Astrocyte (in vitro differentiated cells and primary cell): ENCODE results near the gene RFX7. TPM values are rescaled to one million over a fixed set of nuclear protein-coding genes. Genes with fewer than 3 reads are reported as not detected.
"Not testable (repeated sequence)": the region's sequence is repeated elsewhere in the genome, so short reads cannot be mapped to it uniquely, and the experiment has no call there.

Experiments
- DNase-seq: peaks from one replicate; pipeline ENCODE4 v3.0.0-alpha.2; 2010; ENCODE audit warnings: low read depth
- FAIRE-seq: peaks from 2 replicates; lab custom pipeline; 2011; peaks lifted over from hg19 to GRCh38; lab: Jason Lieb, UNC
- H2AFZ ChIP-seq: 2 replicates; pipeline ENCODE4 v1.6.0; 2012; ENCODE audit warnings: low read depth, low read length, inconsistent platforms
- H3K27ac ChIP-seq: 2 replicates; pipeline ENCODE4 v1.5.1; 2011; ENCODE audit warnings: low read depth, low read length, inconsistent platforms
- H3K27me3 ChIP-seq: 2 replicates; pipeline ENCODE4 v1.6.0; 2011; ENCODE audit warnings: low read length, inconsistent platforms; ENCODE audit not compliant: insufficient read depth
- H3K36me3 ChIP-seq: 2 replicates; pipeline ENCODE4 v1.5.1; 2011; ENCODE audit warnings: low read length, inconsistent platforms; ENCODE audit not compliant: insufficient read depth
- H3K4me1 ChIP-seq: 2 replicates; pipeline ENCODE4 v1.5.1; 2011; ENCODE audit warnings: low read length, inconsistent platforms; ENCODE audit not compliant: insufficient read depth
- H3K4me2 ChIP-seq: 2 replicates; pipeline ENCODE4 v1.6.0; 2012; ENCODE audit warnings: low read length, inconsistent platforms
- H3K4me3 ChIP-seq: 2 replicates; pipeline ENCODE4 v1.5.1; 2011; ENCODE audit warnings: low read depth, mild to moderate bottlenecking, low read length, inconsistent platforms; ENCODE audit not compliant: insufficient read depth
- H3K79me2 ChIP-seq: 2 replicates; pipeline ENCODE4 v1.6.0; 2012; ENCODE audit warnings: mild to moderate bottlenecking, low read length, inconsistent platforms; ENCODE audit not compliant: insufficient read depth
- H3K9ac ChIP-seq: 2 replicates; pipeline ENCODE4 v1.6.0; 2012; ENCODE audit warnings: mild to moderate bottlenecking, low read length, inconsistent platforms
- H3K9me3 ChIP-seq: 2 replicates; pipeline ENCODE4 v1.5.1; 2012; ENCODE audit warnings: low read depth, mild to moderate bottlenecking, low read length, inconsistent platforms; ENCODE audit not compliant: insufficient read depth
- H4K20me1 ChIP-seq: 2 replicates; pipeline ENCODE4 v1.6.0; 2012; ENCODE audit warnings: low read length, inconsistent platforms; ENCODE audit not compliant: insufficient read depth
- H3K27ac Mint-ChIP-seq: one replicate; pipeline ENCODE4 v1.8.0; 2021; ENCODE audit warnings: mild to moderate bottlenecking, mixed read lengths; ENCODE audit not compliant: unreplicated experiment
- H3K27me3 Mint-ChIP-seq: one replicate; pipeline ENCODE4 v1.8.0; 2021; ENCODE audit warnings: low read depth, mixed read lengths; ENCODE audit not compliant: unreplicated experiment
- H3K36me3 Mint-ChIP-seq: one replicate; pipeline ENCODE4 v1.8.0; 2021; ENCODE audit warnings: low read depth, mixed read lengths; ENCODE audit not compliant: unreplicated experiment
- H3K4me1 Mint-ChIP-seq: one replicate; pipeline ENCODE4 v1.8.0; 2021; ENCODE audit warnings: low read depth, mixed read lengths; ENCODE audit not compliant: unreplicated experiment
- H3K4me3 Mint-ChIP-seq: one replicate; pipeline ENCODE4 v1.8.0; 2021; ENCODE audit warnings: mild to moderate bottlenecking, moderate library complexity, mixed read lengths; ENCODE audit not compliant: unreplicated experiment
- H3K9me3 Mint-ChIP-seq: one replicate; pipeline ENCODE4 v1.8.0; 2021; ENCODE audit warnings: mild to moderate bottlenecking, mixed read lengths; ENCODE audit not compliant: unreplicated experiment
- CTCF ChIP-seq: IDR thresholded peaks from 2 replicates; pipeline ENCODE4 v1.5.1; 2011; ENCODE audit warnings: low read depth, mild to moderate bottlenecking, inconsistent platforms, low read length, moderate library complexity; ENCODE audit not compliant: insufficient read depth
- EZH2 ChIP-seq: IDR thresholded peaks from 2 replicates; pipeline ENCODE4 v1.6.1; 2012; ENCODE audit warnings: mild to moderate bottlenecking, low read length, inconsistent platforms; ENCODE audit not compliant: insufficient read depth
- total RNA-seq: library from RNA; stranded (reverse); gene quantifications from 2 replicates; pipeline ENCODE4 v1.2.1, GENCODE V29; 2021

Gene RFX7
- total RNA-seq, 1 donor from 2014 or later, result 46.3 TPM

- Histone ChIP-seq H3K9ac (no peak overlapping the region), H4K20me1 (no peaks in the 10 kb centered on the region), H2AFZ (no peak overlapping the region), H3K27ac (no peak overlapping the region), H3K4me3 (no peak overlapping the region), H3K4me2 (no peak overlapping the region), H3K79me2 (no peaks in the 10 kb centered on the region), H3K27me3 (no peaks in the 10 kb centered on the region), H3K9me3 (no peaks in the 10 kb centered on the region), H3K4me1 (no peaks in the 10 kb centered on the region), H3K36me3 (no peaks in the 10 kb centered on the region)
- Mint-ChIP-seq H3K9me3 (no peaks in the 10 kb centered on the region), H3K27ac (no peak overlapping the region), H3K27me3 (no peaks in the 10 kb centered on the region), H3K36me3 (no peaks in the 10 kb centered on the region), H3K4me1 (no peaks in the 10 kb centered on the region), H3K4me3 (no peak overlapping the region)
- DNase-seq (no peak), FAIRE-seq (no peak)
- TF ChIP-seq CTCF (no peak), EZH2 (no peak)
Measured at GRCh38 chr15:56261854-56262509, 18.3 kb upstream of the RFX7 start.

GRCh38 chr15:56257306-56257705, 13.6 kb upstream of the RFX7 start:
- H3K27ac ChIP-seq, H3K9ac ChIP-seq, H3K4me1 ChIP-seq, H3K79me2 ChIP-seq, H2AFZ ChIP-seq, H3K27ac Mint-ChIP-seq, H3K36me3 Mint-ChIP-seq, H3K4me2 ChIP-seq, H3K36me3 ChIP-seq, H3K27me3 ChIP-seq, H3K4me3 Mint-ChIP-seq, FAIRE-seq, H3K4me1 Mint-ChIP-seq, H4K20me1 ChIP-seq, H3K4me3 ChIP-seq, H3K27me3 Mint-ChIP-seq, H3K9me3 Mint-ChIP-seq, H3K9me3 ChIP-seq, DNase-seq: not testable (repeated sequence)

GRCh38 chr15:56254265-56254664, 10.6 kb upstream of the RFX7 start:
- peaks cover 10% of the 10 kb centered on the region for H3K4me1 Mint-ChIP-seq
- no peak overlapping the region for H3K4me3 Mint-ChIP-seq
- H3K36me3 ChIP-seq, result no peaks in the 10 kb centered on the region
- no peaks in the 10 kb centered on the region for H3K79me2 ChIP-seq
- no peak overlapping the region for H3K27ac ChIP-seq
- no peak for DNase-seq
- H3K36me3 Mint-ChIP-seq, result no peaks in the 10 kb centered on the region
- H4K20me1 ChIP-seq, result no peaks in the 10 kb centered on the region
- H3K27ac Mint-ChIP-seq, result no peak overlapping the region
- H3K27me3 ChIP-seq, result no peaks in the 10 kb centered on the region
- H3K9ac ChIP-seq, result no peak overlapping the region
- no peak for TF ChIP-seq EZH2
- no peak for TF ChIP-seq CTCF
- FAIRE-seq, result no peak
- H3K27me3 Mint-ChIP-seq, result no peaks in the 10 kb centered on the region
- H3K4me3 ChIP-seq, result no peak overlapping the region
- H3K9me3 ChIP-seq, result no peaks in the 10 kb centered on the region
- H3K4me1 ChIP-seq, result no peaks in the 10 kb centered on the region
- H3K4me2 ChIP-seq, result no peak overlapping the region
- no peaks in the 10 kb centered on the region for H3K9me3 Mint-ChIP-seq
- no peak overlapping the region for H2AFZ ChIP-seq
